RPMI8226 (cell line): ENCODE data around the gene EVI5L.

ENCODE experiments used
- DNase-seq: peaks from one replicate; pipeline ENCODE4 v3.0.0-alpha.2; 2015

EVI5L gene

DNA sequence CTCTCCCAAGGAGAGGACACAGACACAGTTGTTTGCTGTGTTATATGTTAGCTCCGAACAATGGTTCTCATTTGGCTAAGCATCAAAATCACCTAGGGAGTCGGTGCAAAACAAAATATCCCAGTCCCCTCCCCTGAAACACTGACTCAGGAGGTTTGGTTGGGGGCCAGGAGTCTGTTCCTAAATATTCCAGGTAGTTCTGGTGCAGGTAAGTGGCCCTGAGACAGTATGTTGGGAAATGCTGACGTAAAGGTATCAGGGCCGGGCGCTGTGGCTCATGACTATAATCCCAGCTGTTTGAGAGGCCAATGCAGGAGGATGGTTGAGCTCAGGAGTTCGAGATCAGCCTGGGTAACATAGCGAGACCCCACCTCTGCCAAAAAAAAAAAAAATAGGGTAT, 71.3 kb downstream of the EVI5L start:
- DNase-seq = no peak

DNA sequence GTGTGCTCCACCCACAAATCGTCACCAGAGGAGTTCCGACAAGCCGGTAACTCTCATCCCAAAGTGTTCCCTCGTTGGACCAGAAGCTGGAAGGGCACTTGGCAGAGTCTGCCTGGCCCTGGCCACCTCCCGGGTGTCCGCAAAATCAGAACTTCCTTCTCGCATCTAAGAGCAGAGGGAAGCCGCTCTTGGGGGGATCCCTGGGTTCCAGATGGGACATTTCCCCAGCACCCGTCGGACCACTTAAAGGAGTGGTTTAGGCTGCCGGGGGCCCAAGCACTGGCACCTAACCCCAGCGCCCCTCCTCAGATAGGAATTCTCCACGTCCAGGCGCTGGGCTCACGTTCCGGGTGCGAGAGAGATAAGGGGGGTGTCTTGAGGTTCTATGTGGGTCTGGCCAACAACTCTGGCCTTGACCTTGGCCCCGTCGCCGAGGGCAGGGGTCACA, 72.8 kb downstream of the EVI5L start:
- no peak for DNase-seq

DNA sequence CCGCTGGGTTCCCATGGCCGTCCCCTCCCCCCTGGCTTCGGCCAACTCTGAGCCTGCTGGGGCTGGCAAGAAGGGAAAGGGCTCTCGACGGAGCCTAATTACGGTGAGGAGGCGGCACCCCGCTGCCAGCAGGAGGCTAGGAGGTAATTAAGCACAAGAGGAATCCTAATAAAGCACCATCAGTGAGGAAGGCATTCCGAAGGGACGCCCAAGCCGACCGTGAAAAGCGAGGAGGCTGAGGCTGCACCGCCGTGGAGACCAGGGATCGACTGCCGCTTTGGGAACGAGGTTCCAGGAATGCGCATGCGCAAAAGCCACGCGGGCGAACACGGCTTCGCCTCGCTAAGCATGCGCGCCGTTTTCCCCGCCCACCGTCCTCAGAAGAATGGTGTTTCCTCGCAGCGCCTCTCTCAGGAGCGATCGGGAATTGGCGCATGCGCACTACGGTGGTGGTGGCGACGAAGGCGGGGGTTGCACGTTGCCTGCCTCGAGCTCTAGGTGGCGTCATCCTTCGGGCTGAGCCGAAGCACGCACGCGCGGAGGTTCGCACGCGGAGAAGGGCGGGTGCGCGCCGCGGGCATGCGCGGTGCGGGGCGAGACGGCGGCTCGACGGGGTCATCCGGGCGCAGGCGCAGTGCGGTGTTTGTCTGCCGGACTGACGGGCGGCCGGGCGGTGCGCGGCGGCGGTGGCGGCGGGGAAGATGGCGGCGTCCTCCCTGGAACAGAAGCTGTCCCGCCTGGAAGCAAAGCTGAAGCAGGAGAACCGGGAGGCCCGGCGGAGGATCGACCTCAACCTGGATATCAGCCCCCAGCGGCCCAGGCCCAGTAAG, 73.4 kb downstream of the EVI5L start, which contains the start of gene MAP2K7:
Gene MAP2K7 (plus strand): TSS at position 634 of the 830 bp plus-strand sequence. CDS start 68 bp downstream, at position 702.
- DNase-seq = peak; percentile 100

DNA sequence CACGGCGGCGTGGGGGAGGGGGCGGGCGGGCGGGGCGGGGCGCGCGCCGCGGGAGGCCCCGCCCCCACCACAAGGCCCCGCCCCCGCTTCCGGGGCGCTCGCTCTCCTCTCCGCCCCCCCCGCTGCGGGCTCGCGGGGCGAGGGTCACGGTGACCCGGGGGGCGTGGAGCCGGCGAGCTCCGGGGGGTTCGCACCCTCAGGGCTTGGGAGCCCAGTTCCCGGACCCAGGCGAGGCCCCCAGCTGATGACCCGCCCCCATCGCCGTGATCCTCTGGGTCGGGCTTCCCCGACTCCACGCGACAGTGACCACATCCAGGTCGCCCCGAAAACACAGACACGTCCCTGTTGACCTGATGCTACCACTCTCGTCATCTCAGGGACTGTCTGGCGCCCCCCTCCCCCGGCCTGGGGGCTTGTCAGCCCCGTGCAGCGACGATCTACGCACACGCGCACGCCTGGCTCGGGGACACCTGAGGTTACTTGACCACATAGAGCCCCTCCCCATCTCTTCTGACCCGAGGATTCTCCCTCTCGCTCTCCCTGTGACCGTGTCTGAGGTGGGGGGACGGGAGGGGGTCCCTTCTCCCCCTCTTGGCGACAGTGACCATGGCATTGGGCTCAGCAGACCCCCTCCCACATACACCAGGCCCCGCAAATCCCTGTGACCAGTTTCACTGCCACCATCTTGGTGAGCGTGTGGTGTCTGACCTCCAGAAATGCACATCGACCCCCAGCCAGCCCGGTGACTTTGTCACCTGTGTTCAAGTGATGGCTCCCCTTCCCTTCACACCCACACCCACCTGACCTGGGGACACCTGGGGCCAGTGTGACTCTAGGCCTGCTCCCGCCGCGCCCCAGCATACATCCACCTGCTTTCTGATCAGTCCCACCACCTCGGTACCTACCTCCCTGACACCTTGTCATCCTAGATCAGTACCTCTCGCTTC, 74.3 kb downstream of the EVI5L start:
- DNase-seq = peak; percentile 63

DNA sequence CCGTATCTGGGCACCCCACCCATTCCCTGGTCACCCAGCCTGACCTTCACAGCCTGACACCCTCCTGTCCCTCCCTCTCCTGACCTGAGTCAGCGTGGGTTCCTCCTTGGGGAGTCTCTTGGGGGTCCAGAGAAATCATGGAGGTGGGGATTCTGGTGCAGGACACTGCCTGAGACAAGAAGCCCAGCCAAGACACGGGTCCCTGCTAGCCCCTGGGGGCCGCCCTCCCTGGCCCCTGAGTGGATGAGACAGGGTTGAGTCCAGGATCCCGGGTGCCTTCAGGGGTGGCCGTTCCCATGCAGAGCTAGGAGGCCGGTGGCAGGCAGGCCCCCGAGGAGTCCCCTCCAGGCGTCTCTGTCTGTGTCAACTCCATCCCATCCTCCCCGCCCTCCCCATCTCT, 75.2 kb downstream of the EVI5L start:
- DNase-seq = no peak

DNA sequence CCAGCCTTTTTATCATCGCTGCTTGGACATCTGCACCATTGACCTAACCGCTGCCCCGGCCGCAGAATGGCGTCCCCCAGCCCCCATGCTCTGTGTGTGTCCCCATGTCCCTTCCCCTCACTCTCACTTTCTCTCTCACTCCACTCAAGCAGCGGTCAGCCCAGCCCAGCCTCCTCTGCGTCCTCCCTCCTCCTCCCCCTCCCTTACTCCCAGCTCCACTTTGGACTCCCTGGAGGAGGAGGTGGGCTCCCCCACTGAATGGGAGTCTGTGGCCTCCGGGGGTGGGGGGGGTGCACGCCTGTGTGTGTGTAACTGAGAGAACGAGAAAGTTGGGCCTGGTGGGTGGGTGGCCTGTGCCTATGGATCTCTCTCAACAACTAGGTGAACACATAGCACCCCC, 75.8 kb downstream of the EVI5L start:
- no peak for DNase-seq

DNA sequence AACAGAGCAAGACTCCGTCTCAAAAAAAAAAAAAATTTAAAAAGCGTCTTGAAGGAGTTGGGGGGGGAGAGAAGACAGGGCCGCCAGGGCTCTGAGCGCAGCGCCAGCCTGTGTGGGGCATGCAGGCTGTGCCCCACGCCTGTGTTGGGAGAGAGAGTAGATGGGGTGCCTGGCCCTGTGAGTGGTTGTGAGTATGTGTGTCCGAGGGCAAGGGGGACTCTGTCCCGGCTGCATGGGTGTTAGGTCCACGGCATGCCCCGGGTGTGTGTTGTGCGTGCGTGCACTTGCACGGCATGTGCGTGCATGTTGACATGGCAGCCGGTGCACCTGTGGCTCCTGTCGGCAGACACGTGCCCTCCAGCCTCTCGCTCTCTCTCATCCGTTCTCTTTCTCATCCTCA, 77.1 kb downstream of the EVI5L start:
- DNase-seq = no peak

DNA sequence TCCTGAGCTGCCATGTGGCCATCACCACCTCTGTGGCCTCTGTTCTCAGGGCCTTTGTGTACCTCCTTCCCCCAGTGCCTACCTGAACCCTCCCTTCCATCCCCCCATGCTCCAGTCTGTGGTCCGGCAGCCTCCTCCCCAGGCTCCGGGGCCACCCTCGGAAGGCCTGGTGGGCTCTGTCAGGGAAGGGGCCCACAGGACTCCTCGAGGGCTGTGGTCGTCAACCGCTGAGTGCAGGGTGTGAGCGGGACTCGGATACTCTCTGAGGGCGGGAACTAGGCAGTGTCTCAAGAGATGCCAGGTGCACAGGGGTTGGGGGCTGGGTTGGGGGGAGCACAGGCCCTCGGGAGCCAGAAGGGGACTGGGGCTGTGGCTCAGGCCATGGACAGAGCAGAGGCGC, 77.5 kb downstream of the EVI5L start:
- no peak for DNase-seq

DNA sequence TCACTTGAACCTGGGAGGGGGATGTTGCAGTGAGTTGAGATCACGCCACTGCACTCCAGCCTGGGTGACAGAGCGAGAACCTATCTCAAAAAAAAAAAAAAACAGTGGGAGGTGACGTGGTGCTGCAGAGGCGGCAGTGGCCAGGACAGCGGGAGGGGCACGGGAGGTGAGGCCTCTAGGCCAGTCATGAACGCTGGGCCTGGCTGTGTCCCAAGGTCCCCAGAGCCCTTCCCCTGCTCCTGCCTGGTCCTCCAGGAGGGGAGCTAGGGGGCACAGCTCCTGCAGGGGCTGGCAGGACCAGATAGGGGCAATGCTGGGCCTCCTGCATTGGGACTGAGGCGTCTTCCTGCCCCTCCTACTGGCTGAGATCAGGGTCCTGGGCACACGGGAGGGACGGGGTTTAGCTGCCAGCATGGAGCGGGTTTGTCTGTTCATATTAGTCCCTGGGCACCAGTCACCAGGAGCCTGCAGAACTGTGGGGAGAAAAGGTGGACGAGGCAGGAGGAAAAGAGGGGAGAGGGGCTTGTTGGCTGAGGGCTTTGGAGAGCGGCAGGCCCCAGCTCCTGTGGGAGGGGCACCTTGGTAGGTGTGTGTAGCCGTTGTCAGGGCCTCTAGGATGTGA, 78.2 kb downstream of the EVI5L start:
- no peak for DNase-seq

DNA sequence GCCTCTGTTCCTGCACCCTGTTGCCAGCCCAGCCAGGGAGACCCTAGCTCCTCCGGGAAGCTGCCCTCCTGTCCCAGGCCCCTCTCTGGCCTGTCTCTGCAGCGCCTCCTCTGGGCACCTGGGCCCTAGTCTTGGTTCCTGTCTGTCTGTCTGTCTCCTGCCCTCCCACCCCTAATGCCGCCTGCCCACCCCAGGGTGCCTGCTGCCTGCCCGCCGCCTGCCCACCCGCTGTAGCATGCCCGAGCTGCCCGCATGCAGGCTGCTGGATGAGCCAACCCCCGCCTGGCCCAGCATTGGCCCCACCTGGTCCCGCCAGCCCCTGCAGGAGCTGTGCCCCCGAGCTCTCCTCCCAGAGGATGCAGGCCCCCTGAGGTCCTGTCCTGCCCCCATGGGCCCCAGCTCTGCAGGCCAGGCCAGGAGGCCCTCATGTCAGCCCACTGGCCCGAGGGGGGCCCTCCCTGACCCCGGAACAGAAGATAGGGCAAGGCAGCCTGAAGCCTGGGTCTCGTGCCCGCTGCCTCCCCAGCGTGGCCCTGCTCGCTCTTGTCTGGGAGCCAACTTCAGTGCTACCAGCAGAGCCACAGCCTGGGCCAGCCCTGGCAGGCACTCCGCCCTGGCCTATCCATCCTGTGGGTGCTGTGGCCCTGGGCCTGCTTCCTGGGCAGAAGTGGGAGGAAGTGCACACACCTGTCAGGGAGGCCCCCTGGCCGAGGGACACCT, 78.9 kb downstream of the EVI5L start:
- DNase-seq = no peak

DNA sequence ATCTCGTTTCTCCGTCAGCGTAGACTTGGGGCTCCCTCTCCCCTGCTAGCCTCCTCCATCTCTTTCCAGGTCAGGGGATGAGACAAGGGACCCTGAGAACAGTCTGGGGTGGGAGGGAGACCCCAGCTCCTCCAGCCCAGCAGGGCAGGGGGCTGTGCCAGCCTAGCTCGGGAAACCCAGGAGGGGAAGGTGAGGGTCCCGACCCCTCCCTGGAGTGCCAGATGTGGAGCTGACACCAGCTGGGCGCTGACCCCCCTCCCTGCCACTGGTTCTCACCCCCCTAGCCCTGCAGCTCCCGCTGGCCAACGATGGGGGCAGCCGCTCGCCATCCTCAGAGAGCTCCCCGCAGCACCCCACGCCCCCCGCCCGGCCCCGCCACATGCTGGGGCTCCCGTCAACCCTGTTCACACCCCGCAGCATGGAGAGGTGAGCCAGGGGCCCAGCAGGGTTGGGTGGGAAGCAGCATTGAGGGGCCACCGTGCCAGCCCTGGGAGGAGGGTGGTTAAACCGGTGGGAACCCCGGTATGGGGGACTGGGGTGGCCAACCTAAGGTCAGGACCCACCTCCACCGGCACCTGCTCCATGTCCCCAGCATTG, 79.6 kb downstream of the EVI5L start:
- no peak for DNase-seq

DNA sequence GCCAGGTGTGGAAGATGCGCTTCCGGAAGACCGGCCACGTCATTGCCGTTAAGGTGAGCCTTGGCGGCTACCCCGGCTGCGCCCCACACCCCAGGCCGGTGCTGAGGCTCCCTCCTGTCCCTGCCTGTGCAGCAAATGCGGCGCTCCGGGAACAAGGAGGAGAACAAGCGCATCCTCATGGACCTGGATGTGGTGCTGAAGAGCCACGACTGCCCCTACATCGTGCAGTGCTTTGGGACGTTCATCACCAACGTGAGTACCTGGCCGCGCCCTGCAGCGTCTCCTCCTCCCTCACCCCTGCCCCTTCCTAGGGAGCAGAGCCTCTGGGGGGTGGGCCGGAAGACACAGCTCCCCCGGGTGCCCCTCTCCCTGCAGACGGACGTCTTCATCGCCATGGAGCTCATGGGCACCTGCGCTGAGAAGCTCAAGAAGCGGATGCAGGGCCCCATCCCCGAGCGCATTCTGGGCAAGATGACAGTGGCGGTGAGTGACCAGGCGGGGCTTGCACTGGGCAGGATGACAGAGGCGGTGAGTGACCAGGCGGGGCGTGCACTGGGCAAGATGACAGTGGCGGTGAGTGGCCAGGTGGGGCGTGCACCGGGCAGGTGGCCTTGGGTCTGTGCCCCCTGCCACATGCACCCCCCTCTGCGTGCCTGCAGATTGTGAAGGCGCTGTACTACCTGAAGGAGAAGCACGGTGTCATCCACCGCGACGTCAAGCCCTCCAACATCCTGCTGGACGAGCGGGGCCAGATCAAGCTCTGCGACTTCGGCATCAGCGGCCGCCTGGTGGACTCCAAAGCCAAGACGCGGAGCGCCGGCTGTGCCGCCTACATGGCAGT, 80.5 kb downstream of the EVI5L start:
- DNase-seq = no peak

DNA sequence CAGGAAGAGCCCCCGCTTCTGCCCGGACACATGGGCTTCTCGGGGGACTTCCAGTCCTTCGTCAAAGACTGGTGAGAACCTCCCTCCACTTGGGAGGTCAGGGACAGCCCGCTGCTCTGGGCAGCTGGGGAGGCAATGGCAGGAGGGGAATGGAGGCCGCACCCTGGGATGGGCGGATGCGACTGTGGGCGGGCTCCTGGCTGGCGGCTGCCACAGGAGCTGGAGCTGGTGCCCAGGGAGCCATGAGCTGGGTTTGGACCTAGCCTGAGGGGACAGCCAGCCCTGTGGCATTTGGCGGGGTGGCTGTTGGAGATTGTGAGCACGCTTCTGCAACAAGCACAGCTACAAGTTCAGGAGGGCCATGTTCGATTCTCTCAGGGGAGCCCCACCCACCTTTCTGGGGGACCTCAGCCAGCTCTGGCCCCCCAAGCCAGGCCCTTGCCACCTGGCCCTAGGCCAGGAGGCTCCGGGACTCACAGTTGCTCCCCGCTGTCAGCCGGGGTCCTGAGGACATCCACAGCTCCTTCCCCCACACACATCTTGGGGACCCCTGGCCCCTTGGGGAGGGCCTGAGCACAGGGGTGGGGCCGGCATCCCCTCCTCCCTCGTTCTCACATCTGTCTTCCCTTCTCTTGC, 81.6 kb downstream of the EVI5L start:
- DNase-seq = no peak

DNA sequence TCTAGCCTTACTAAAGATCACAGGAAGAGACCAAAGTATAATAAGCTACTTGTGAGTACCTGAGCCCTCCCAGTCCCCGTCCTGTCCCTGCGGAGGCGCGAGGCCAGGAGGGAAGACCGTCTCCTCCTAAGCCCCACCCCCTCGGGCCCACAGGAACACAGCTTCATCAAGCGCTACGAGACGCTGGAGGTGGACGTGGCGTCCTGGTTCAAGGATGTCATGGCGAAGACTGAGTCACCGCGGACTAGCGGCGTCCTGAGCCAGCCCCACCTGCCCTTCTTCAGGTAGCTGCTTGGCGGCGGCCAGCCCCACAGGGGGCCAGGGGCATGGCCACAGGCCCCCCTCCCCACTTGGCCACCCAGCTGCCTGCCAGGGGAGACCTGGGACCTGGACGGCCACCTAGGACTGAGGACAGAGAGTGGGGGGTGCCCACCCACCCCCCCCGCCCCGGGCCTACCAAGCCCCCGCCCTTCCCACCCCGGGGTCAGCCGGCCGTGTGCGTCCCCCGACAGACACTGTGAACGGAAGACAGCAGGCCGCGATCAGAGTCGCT, 82.2 kb downstream of the EVI5L start:
- DNase-seq = no peak

DNA sequence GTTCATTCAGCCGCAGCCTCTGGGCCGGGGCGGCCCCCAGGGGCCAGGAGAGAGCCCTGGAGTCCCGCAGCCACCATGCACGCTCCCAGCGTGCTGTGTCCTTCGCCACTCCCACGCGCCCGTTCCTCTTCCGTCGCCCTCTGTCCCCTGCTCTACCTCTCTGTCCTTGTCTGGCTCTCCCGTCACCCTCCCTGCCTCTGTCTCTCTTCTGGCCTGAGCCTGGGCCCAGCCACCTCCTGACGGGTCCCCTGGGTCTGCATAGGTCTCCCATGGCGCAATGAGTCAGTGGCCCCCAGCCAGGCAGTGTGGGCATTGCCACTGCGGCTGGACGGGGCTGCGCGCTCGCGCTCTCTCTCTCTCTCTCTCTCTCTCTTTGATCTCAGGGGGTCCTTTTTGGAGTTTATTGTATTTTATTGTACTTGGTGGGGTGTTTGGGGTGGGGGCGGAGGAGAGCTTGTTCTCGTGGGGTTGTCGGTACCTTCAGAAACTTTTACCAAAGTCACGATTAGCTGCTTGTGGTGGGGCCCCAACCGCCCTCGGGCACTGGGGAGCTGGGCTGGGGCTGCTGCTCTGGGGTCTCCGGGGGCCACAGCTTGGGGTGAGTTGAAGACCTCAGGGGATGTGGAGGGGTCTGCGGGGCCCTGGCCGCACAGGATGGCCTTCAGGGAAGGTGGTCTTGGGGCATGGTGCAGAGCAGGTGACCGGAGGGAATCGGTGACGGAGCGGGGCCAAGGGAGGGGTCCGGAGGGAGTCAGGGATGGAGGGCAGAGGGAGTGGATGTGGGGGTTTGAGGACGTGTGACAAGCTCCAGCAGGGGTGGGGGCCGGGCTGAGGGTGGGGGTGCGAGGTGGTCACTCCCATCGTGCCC, 82.9 kb downstream of the EVI5L start:
- DNase-seq = no peak

DNA sequence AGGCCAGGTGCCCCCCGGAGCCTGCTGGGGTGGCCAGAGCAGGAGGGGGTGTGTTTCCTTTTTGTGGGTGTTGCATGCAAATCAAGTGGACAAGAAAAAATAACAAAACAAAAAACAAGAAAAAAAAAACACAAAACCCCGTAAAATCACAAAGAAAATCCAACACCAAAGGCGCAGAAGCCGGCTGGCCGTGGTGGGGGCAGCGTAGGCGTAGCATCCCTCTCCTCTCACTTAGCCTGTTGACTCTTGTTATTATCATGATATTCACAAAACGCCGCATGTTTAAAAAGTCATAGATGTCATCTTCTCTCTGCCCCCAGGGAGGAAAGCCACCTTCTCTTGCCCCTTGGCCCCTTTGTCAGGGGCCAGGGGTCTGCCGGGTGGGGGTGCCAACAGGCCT, 83.6 kb downstream of the EVI5L start:
- DNase-seq = no peak

DNA sequence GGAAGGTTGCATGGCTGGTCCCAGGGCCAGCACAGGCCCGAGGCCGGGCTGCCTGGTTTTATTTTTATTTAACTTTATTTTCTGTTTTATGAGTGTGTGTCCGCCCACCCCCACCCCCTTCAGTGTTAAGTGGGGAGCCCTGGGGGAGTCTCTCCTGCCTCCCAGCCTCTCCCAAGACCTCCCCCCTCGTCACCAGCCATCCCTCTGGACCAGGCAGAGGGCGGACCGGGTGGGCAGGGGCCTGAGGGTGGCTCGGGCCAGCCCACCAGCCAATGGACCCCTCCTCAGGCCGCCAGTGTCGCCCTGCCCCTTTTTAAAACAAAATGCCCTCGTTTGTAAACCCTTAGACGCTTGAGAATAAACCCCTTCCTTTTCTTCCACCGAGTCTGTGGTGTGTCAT, 84.1 kb downstream of the EVI5L start:
- DNase-seq = no peak
